ENCODE measurements around the gene XRRA1.

- TF ChIP-seq CTCF (IDR thresholded peaks at IDR 0.05) (no peak), POLR2AphosphoS5 (IDR thresholded peaks at IDR 0.05) (no peak), POLR2A (IDR thresholded peaks at IDR 0.05) (no peak)
Measured at GRCh38 chr11:74815966-74816365, 132.9 kb downstream of the XRRA1 start.
